Keratinocyte (primary cell): Measurements from ENCODE around the gene DALRD3.

Experiments used
- CTCF ChIP-seq, 3 experiments: IDR thresholded peaks in 1 of 3; conservative IDR thresholded peaks in 1 of 3; optimal IDR thresholded peaks in 1 of 3; 2 replicates in 2 of 3; 3 replicates in 1 of 3; pipeline versions ENCODE3 to v1.5.1; 2011; ENCODE audit warnings: low read length in 3 of 3, mild to moderate bottlenecking in 3 of 3, moderate library complexity in 2 of 3, control low read depth in 1 of 3, inconsistent platforms in 1 of 3; ENCODE audit not compliant: insufficient read depth in 2 of 3; ENCODE audit errors: extremely low read depth in 1 of 3
- EZH2 ChIP-seq: IDR thresholded peaks from one replicate; pipeline ENCODE4 v1.6.1; 2012; ENCODE audit warnings: inconsistent platforms, mild to moderate bottlenecking, low read length, moderate library complexity

- TF ChIP-seq CTCF (optimal IDR thresholded peaks at IDR 0.05 in 1 of 3, IDR thresholded peaks at IDR 0.05 in 1 of 3, conservative IDR thresholded peaks at IDR 0.05 in 1 of 3; ENCODE audit: extremely low read depth in 1 of 3, insufficient read depth in 2 of 3, low read length in 3 of 3) (no peak), EZH2 (no peak)
These were observed 16.9 kb upstream of the DALRD3 start for GRCh38 chr3:49035281-49035680.
